Panc1 (cell line): ENCODE data around the gene ABCG5.

Experiments used
- CTCF ChIP-seq: fragments of 450-650 bp; IDR thresholded peaks from 2 replicates; pipeline ENCODE4 v1.5.1; 2017; ENCODE audit warnings: mild to moderate bottlenecking
- POLR2AphosphoS5 ChIP-seq: IDR thresholded peaks from 2 replicates; pipeline ENCODE4 v1.6.1; 2012; ENCODE audit warnings: mild to moderate bottlenecking, low read depth, low read length, moderate library complexity
- REST ChIP-seq, 2 experiments: IDR thresholded peaks; 2 replicates each; pipeline ENCODE4 v1.6.1; 2011 to 2012; ENCODE audit warnings: low read depth in 2 of 2, control low read depth in 1 of 2, low read length in 1 of 2, mild to moderate bottlenecking in 1 of 2, moderate library complexity in 1 of 2; ENCODE audit not compliant: insufficient read depth in 1 of 2
- SIN3A ChIP-seq: IDR thresholded peaks from 2 replicates; pipeline ENCODE4 v1.6.1; 2012; ENCODE audit warnings: low read depth, mild to moderate bottlenecking, low read length, moderate library complexity, borderline replicate concordance; ENCODE audit not compliant: insufficient read depth
- TCF7L2 ChIP-seq: IDR thresholded peaks from 2 replicates; pipeline ENCODE4 v1.6.1; 2011; ENCODE audit warnings: mild to moderate bottlenecking, low read depth, low read length, inconsistent platforms

GRCh38 chr2:43806719-43807031 is 32.0 kb downstream of the ABCG5 start:
- TF ChIP-seq CTCF (no peak), POLR2AphosphoS5 (no peak), SIN3A (no peak), REST (IDR thresholded peaks at IDR 0.05; ENCODE audit: insufficient read depth in 1 of 2, low read depth in 2 of 2, low read length in 1 of 2) (no peak), TCF7L2 (no peak)
